Vagina (tissue), 2 donors: Measurements from ENCODE around the gene SERPINB2. TPM values are rescaled to one million over a fixed set of nuclear protein-coding genes. Genes with fewer than 3 reads are reported as not detected.

Experiments
- DNase-seq, 2 donors: peaks; one replicate each; pipeline ENCODE4 v3.0.0-alpha.2; 2017; ENCODE audit errors: extremely low spot score in 2 of 2
- H3K27ac ChIP-seq: fragments of 200-600 bp; sonication (generic); one replicate; pipeline ENCODE4 v1.5.1; 2019
- H3K27me3 ChIP-seq: fragments of 200-600 bp; sonication (generic); one replicate; pipeline ENCODE4 v1.5.1; 2019
- H3K36me3 ChIP-seq, 2 donors: fragments of 200-600 bp; sonication (generic); one replicate each; pipeline ENCODE4 v1.5.1; 2017 to 2019
- H3K4me1 ChIP-seq: fragments of 200-600 bp; sonication (generic); one replicate; pipeline ENCODE4 v1.5.1; 2019
- H3K4me3 ChIP-seq, 2 donors: fragments of 200-600 bp; sonication (generic); 1 replicate in 1 of 2; 2 replicates in 1 of 2; pipeline ENCODE4 v1.5.1; 2016 to 2019
- H3K9me3 ChIP-seq: fragments of 200-600 bp; sonication (generic); one replicate; pipeline ENCODE4 v1.5.1; 2019
- CTCF ChIP-seq, 3 experiments: fragments of 450-650 bp in 2 of 3; fragments of 200-600 bp in 1 of 3; sonication (generic) in 1 of 3; IDR thresholded peaks; one replicate each; pipeline ENCODE4 v1.5.1; 2017 to 2019; ENCODE audit warnings: antibody characterized with exemption in 3 of 3, mild to moderate bottlenecking in 2 of 3, moderate library complexity in 2 of 3
- POLR2A ChIP-seq, 2 donors: fragments of 450-650 bp; IDR thresholded peaks; one replicate each; pipeline ENCODE4 v1.6.1; 2017; ENCODE audit warnings: antibody characterized with exemption in 2 of 2, mild to moderate bottlenecking in 2 of 2, moderate library complexity in 2 of 2
- POLR2AphosphoS5 ChIP-seq, 2 donors: sonication (generic); formaldehyde crosslinking; IDR thresholded peaks; one replicate each; pipeline ENCODE4 v1.9.0; 2017; ENCODE audit warnings: antibody characterized with exemption in 2 of 2, mild to moderate bottlenecking in 2 of 2, low read depth in 1 of 2; ENCODE audit not compliant: insufficient read depth in 1 of 2
- intact Hi-C: fragments of 100-400 bp; cut with DNase I; formaldehyde crosslinking; loops from one replicate; pipeline ENCODE4 v1.15.1; 2023
- total RNA-seq: library from RNA; depleted of rRNA; stranded (reverse); fragments of >200 nt; gene quantifications from one replicate; pipeline ENCODE4 v1.2.3, GENCODE V29; 2016

Gene SERPINB2
- total RNA-seq, 1 donor from 2014 or later, result 25.5 TPM

GRCh38 chr18:63892566-63892965 is 5.1 kb downstream of the SERPINB2 start:
- intact Hi-C loops, result no loop called here
- Histone ChIP-seq H3K4me3 (no peak overlapping the region), H3K9me3 (no peaks in the 10 kb centered on the region)

GRCh38 chr18:63894106-63894772 is 6.7 kb downstream of the SERPINB2 start:
- H3K27me3 ChIP-seq, result no peaks in the 10 kb centered on the region
- TF ChIP-seq POLR2A (IDR thresholded peaks at IDR 0.05) (no peak), CTCF (IDR thresholded peaks at IDR 0.05) (no peak), POLR2AphosphoS5 (IDR thresholded peaks at IDR 0.05; ENCODE audit: insufficient read depth in 1 of 2, low read depth in 1 of 2) (no peak)
- no peak for DNase-seq
- no peaks in the 10 kb centered on the region for H3K36me3 ChIP-seq
- intact Hi-C loops, result no loop called here
- H3K4me3 ChIP-seq, result no peak overlapping the region
- H3K9me3 ChIP-seq, result no peaks in the 10 kb centered on the region
- no peaks in the 10 kb centered on the region for H3K4me1 ChIP-seq
- H3K27ac ChIP-seq, result no peak overlapping the region

More at GRCh38 chr18:63892566-63892965, 5.1 kb downstream of the SERPINB2 start:
- no peak overlapping the region for H3K27ac ChIP-seq
- H3K4me1 ChIP-seq, result peaks cover 11% of the 10 kb centered on the region
- TF ChIP-seq POLR2AphosphoS5 (IDR thresholded peaks at IDR 0.05; ENCODE audit: insufficient read depth in 1 of 2, low read depth in 1 of 2) (no peak), CTCF (IDR thresholded peaks at IDR 0.05) (no peak), POLR2A (IDR thresholded peaks at IDR 0.05) (no peak)
- H3K27me3 ChIP-seq, result no peaks in the 10 kb centered on the region
- DNase-seq, result no peak
- no peaks in the 10 kb centered on the region for H3K36me3 ChIP-seq

GRCh38 chr18:63895190-63895589 is 7.7 kb downstream of the SERPINB2 start:
- TF ChIP-seq POLR2A (IDR thresholded peaks at IDR 0.05) (no peak), CTCF (IDR thresholded peaks at IDR 0.05) (no peak), POLR2AphosphoS5 (IDR thresholded peaks at IDR 0.05; ENCODE audit: insufficient read depth in 1 of 2, low read depth in 1 of 2) (no peak)
- intact Hi-C loops, result no loop called here

GRCh38 chr18:63897072-63897471 is 9.6 kb downstream of the SERPINB2 start:
- no peaks in the 10 kb centered on the region for H3K36me3 ChIP-seq
- no peak for DNase-seq
- H3K4me3 ChIP-seq, result no peak overlapping the region
- H3K27ac ChIP-seq, result no peak overlapping the region
- no peaks in the 10 kb centered on the region for H3K4me1 ChIP-seq
- intact Hi-C loops, result no loop called here
- no peaks in the 10 kb centered on the region for H3K9me3 ChIP-seq
- no peaks in the 10 kb centered on the region for H3K27me3 ChIP-seq
- TF ChIP-seq POLR2A (IDR thresholded peaks at IDR 0.05) (no peak), POLR2AphosphoS5 (IDR thresholded peaks at IDR 0.05; ENCODE audit: insufficient read depth in 1 of 2, low read depth in 1 of 2) (no peak), CTCF (IDR thresholded peaks at IDR 0.05) (no peak)

More at GRCh38 chr18:63895190-63895589, 7.7 kb downstream of the SERPINB2 start:
- H3K4me1 ChIP-seq, result no peaks in the 10 kb centered on the region
- DNase-seq, result no peak
- no peak overlapping the region for H3K4me3 ChIP-seq
- H3K27ac ChIP-seq, result no peak overlapping the region
- no peaks in the 10 kb centered on the region for H3K36me3 ChIP-seq
- no peaks in the 10 kb centered on the region for H3K9me3 ChIP-seq
- no peaks in the 10 kb centered on the region for H3K27me3 ChIP-seq

- TF ChIP-seq POLR2A (IDR thresholded peaks at IDR 0.05) (no peak), POLR2AphosphoS5 (IDR thresholded peaks at IDR 0.05; ENCODE audit: insufficient read depth in 1 of 2, low read depth in 1 of 2) (no peak), CTCF (IDR thresholded peaks at IDR 0.05) (no peak)
- no peaks in the 10 kb centered on the region for H3K4me1 ChIP-seq
- no peak for DNase-seq
- H3K4me3 ChIP-seq, result no peak overlapping the region
- no peak overlapping the region for H3K27ac ChIP-seq
- no peaks in the 10 kb centered on the region for H3K9me3 ChIP-seq
- intact Hi-C loops, result no loop called here
- H3K36me3 ChIP-seq, result no peaks in the 10 kb centered on the region
- H3K27me3 ChIP-seq, result no peaks in the 10 kb centered on the region
These were observed 11.7 kb downstream of the SERPINB2 start for GRCh38 chr18:63899206-63899605.
